H9 (cell line): ENCODE measurements around the gene GNPTAB. TPM values are rescaled to one million over a fixed set of nuclear protein-coding genes. Genes with fewer than 3 reads are reported as not detected.

Experiments used
- DNase-seq: peaks from one replicate; pipeline ENCODE4 v3.0.0-alpha.2; 2017
- H2AFZ ChIP-seq: one replicate; pipeline ENCODE4 v1.6.1; 2013; ENCODE audit warnings: mild to moderate bottlenecking, low read length, control low read depth, moderate library complexity
- H2AK5ac ChIP-seq: 2 replicates; pipeline ENCODE4 v1.6.1; 2013; ENCODE audit warnings: low read length, control low read depth, mixed read lengths; ENCODE audit not compliant: insufficient read length
- H2BK120ac ChIP-seq: one replicate; pipeline ENCODE4 v1.6.1; 2013; ENCODE audit warnings: low read depth, mild to moderate bottlenecking, low read length, control low read depth, inconsistent platforms; ENCODE audit not compliant: poor library complexity, severe bottlenecking
- H2BK12ac ChIP-seq: 2 replicates; pipeline ENCODE4 v1.6.1; 2013; ENCODE audit warnings: low read length, control low read depth, mixed read lengths, low read depth; ENCODE audit not compliant: insufficient read length
- H2BK15ac ChIP-seq: 2 replicates; pipeline ENCODE4 v1.6.1; 2013; ENCODE audit warnings: low read depth, low read length, control low read depth
- H2BK20ac ChIP-seq: one replicate; pipeline ENCODE4 v1.6.1; 2013; ENCODE audit warnings: low read depth, mild to moderate bottlenecking, low read length, control low read depth, inconsistent platforms; ENCODE audit not compliant: poor library complexity, severe bottlenecking
- H2BK5ac ChIP-seq: 2 replicates; pipeline ENCODE4 v1.6.1; 2013; ENCODE audit warnings: low read length, control low read depth, mixed read lengths; ENCODE audit not compliant: insufficient read length
- H3K14ac ChIP-seq: 2 replicates; pipeline ENCODE4 v1.6.1; 2013; ENCODE audit warnings: low read length, control low read depth; ENCODE audit not compliant: insufficient read depth
- H3K18ac ChIP-seq: 2 replicates; pipeline ENCODE4 v1.6.1; 2013; ENCODE audit warnings: low read depth, mild to moderate bottlenecking, mixed read lengths, low read length, control low read depth; ENCODE audit not compliant: insufficient read length
- H3K23ac ChIP-seq: 2 replicates; pipeline ENCODE4 v1.6.1; 2013; ENCODE audit warnings: low read length, control low read depth, mixed read lengths, low read depth; ENCODE audit not compliant: insufficient read length
- H3K23me2 ChIP-seq: 2 replicates; pipeline ENCODE4 v1.6.1; 2013; ENCODE audit warnings: low read depth, mild to moderate bottlenecking, mixed read lengths, low read length, control low read depth; ENCODE audit not compliant: insufficient read length, poor library complexity, severe bottlenecking
- H3K27ac ChIP-seq: 2 replicates; pipeline ENCODE4 v1.5.1; 2013; ENCODE audit warnings: low read length, control low read depth, mixed read lengths, low read depth; ENCODE audit not compliant: insufficient read length
- H3K27me3 ChIP-seq: 2 replicates; pipeline ENCODE4 v1.6.1; 2013; ENCODE audit warnings: low read length, control low read depth, inconsistent platforms; ENCODE audit not compliant: insufficient read depth
- H3K4ac ChIP-seq: 2 replicates; pipeline ENCODE4 v1.6.1; 2013; ENCODE audit warnings: low read depth, mild to moderate bottlenecking, control low read depth, inconsistent platforms, low read length, moderate library complexity
- H3K4me1 ChIP-seq: 2 replicates; pipeline ENCODE4 v1.6.1; 2013; ENCODE audit warnings: low read length, control low read depth, inconsistent platforms; ENCODE audit not compliant: insufficient read depth
- H3K4me2 ChIP-seq: 2 replicates; pipeline ENCODE4 v1.6.1; 2013; ENCODE audit warnings: low read length, control low read depth, mixed read lengths; ENCODE audit not compliant: insufficient read length, insufficient read depth
- H3K56ac ChIP-seq: 2 replicates; pipeline ENCODE4 v1.6.1; 2013; ENCODE audit warnings: low read depth, mild to moderate bottlenecking, mixed read lengths, low read length, control low read depth; ENCODE audit not compliant: insufficient read length
- H3K79me1 ChIP-seq: 2 replicates; pipeline ENCODE4 v1.6.1; 2013; ENCODE audit warnings: low read depth, mild to moderate bottlenecking, moderate library complexity, low read length, control low read depth, inconsistent platforms; ENCODE audit not compliant: insufficient read depth, poor library complexity, severe bottlenecking
- H3K79me2 ChIP-seq: 2 replicates; pipeline ENCODE4 v1.6.1; 2013; ENCODE audit warnings: low read length, control low read depth, inconsistent platforms; ENCODE audit not compliant: insufficient read depth
- H3K9ac ChIP-seq: 2 replicates; pipeline ENCODE4 v1.6.1; 2013; ENCODE audit warnings: low read length, control low read depth, mixed read lengths; ENCODE audit not compliant: insufficient read length; ENCODE audit errors: extremely low read depth
- H3K9me3 ChIP-seq: one replicate; pipeline ENCODE4 v1.6.1; 2013; ENCODE audit warnings: low read depth, low read length, inconsistent platforms; ENCODE audit not compliant: control insufficient read depth
- H3T11ph ChIP-seq: one replicate; pipeline ENCODE4 v1.6.1; 2013; ENCODE audit warnings: mild to moderate bottlenecking, low read length, control low read depth, inconsistent platforms
- H4K20me1 ChIP-seq: one replicate; pipeline ENCODE4 v1.6.1; 2013; ENCODE audit not compliant: control insufficient read depth, insufficient read length, insufficient read depth
- H4K5ac ChIP-seq: 2 replicates; pipeline ENCODE4 v1.6.1; 2013; ENCODE audit warnings: low read depth, mild to moderate bottlenecking, mixed read lengths, low read length, control low read depth; ENCODE audit not compliant: insufficient read length
- H4K8ac ChIP-seq: replicated peaks from 2 replicates; pipeline ENCODE4 v1.6.1; 2013; ENCODE audit warnings: low read length, control low read depth, mixed read lengths, low read depth; ENCODE audit not compliant: insufficient read length
- H4K91ac ChIP-seq: 2 replicates; pipeline ENCODE4 v1.6.1; 2013; ENCODE audit warnings: low read depth, mild to moderate bottlenecking, moderate library complexity, mixed read lengths, low read length, control low read depth; ENCODE audit not compliant: insufficient read length
- H3K27ac Mint-ChIP-seq, 3 experiments: 2 replicates in 2 of 3; 3 replicates in 1 of 3; pipeline ENCODE4 v1.8.0; 2020 to 2021; ENCODE audit warnings: mixed read lengths in 3 of 3, mild to moderate bottlenecking in 1 of 3, moderate library complexity in 1 of 3
- H3K27me3 Mint-ChIP-seq: 2 replicates; pipeline ENCODE4 v1.8.0; 2021; ENCODE audit warnings: low read depth, mild to moderate bottlenecking, moderate library complexity, mixed read lengths
- H3K36me3 Mint-ChIP-seq, 3 experiments: 2 replicates in 2 of 3; 3 replicates in 1 of 3; pipeline ENCODE4 v1.8.0; 2020 to 2021; ENCODE audit warnings: low read depth in 3 of 3, mixed read lengths in 3 of 3; ENCODE audit not compliant: insufficient read depth in 1 of 3
- H3K4me1 Mint-ChIP-seq, 2 experiments: 2 replicates each; pipeline ENCODE4 v1.8.0; 2020; ENCODE audit warnings: mixed read lengths in 2 of 2
- H3K4me3 Mint-ChIP-seq, 2 experiments: 2 replicates in 1 of 2; 3 replicates in 1 of 2; pipeline ENCODE4 v1.8.0; 2020 to 2021; ENCODE audit warnings: mild to moderate bottlenecking in 2 of 2, mixed read lengths in 2 of 2, moderate library complexity in 1 of 2
- H3K9me3 Mint-ChIP-seq, 2 experiments: 2 replicates in 1 of 2; 3 replicates in 1 of 2; pipeline ENCODE4 v1.8.0; 2020; ENCODE audit warnings: mild to moderate bottlenecking in 2 of 2, mixed read lengths in 2 of 2, moderate library complexity in 1 of 2
- CTCF ChIP-seq: fragments of 200-600 bp; sonication (generic); conservative IDR thresholded peaks from 3 replicates; pipeline ENCODE4 v1.8.0; 2021; ENCODE audit warnings: antibody characterized with exemption, mild to moderate bottlenecking
- WGBS: extraction: QIAGEN DNeasy Blood & Tissue Kit; methylation state at CpG from one replicate; pipeline ENCODE4 v1.1.7; 2013; ENCODE audit warnings: missing lambda C conversion rate, low lambda C conversion rate, mixed read lengths; ENCODE audit not compliant: insufficient read length; ENCODE audit errors: extremely low coverage; 5-methylcytosine and 5-hydroxymethylcytosine counted together
- total RNA-seq: library from RNA; stranded (reverse); gene quantifications from 2 replicates; pipeline ENCODE4 v1.2.1, GENCODE V29; 2021

GNPTAB gene
- total RNA-seq, 1 experiment from 2014 or later = 44.3 TPM

GRCh38 chr12:101714877-101715444, 115.8 kb downstream of the GNPTAB start:
- H2BK5ac ChIP-seq = no peak overlapping the region
- H4K20me1 ChIP-seq = no peaks in the 10 kb centered on the region
- H3K4me1 Mint-ChIP-seq = peaks cover 3 to 4% of the 10 kb centered on the region in 2 experiments; a peak in 2 of 4 replicates
- H3K4me1 ChIP-seq = no peaks in the 10 kb centered on the region
- no peaks in the 10 kb centered on the region for H3K79me1 ChIP-seq
- no peaks in the 10 kb centered on the region for H3K9me3 ChIP-seq
- DNase-seq = no peak
- no peak overlapping the region for H2AK5ac ChIP-seq
- no peaks in the 10 kb centered on the region for H3K9me3 Mint-ChIP-seq
- no peak overlapping the region for H3K27ac ChIP-seq
- H3K23ac ChIP-seq = no peak overlapping the region
- H3K9ac ChIP-seq = no peak overlapping the region
- H3K4me2 ChIP-seq = no peak overlapping the region
- no peak overlapping the region for H2BK15ac ChIP-seq
- no peaks in the 10 kb centered on the region for H3K27me3 Mint-ChIP-seq
- no peak overlapping the region for H3K18ac ChIP-seq
- no peak overlapping the region for H3K27ac Mint-ChIP-seq
- no peak overlapping the region for H2BK20ac ChIP-seq
- WGBS = no CpG with 5 or more reads among the region's 3 CpGs
- no peak overlapping the region for H3K56ac ChIP-seq
- no peak overlapping the region for H2AFZ ChIP-seq
- H3K14ac ChIP-seq = no peak overlapping the region
- no peaks in the 10 kb centered on the region for H3K79me2 ChIP-seq
- TF ChIP-seq CTCF = no peak
- H4K91ac ChIP-seq = no peak overlapping the region
- H2BK12ac ChIP-seq = no peak overlapping the region
- no peak overlapping the region for H3K4ac ChIP-seq
- no peak overlapping the region for H4K8ac ChIP-seq
- H3T11ph ChIP-seq = no peak overlapping the region
- H3K27me3 ChIP-seq = no peaks in the 10 kb centered on the region
- no peaks in the 10 kb centered on the region for H3K23me2 ChIP-seq
- no peak overlapping the region for H3K4me3 Mint-ChIP-seq
- H4K5ac ChIP-seq = no peak overlapping the region
- no peak overlapping the region for H2BK120ac ChIP-seq
- H3K36me3 Mint-ChIP-seq = no peaks in the 10 kb centered on the region
